A673 (cell line): ENCODE measurements around the gene UBE2E3. TPM values are rescaled to one million over a fixed set of nuclear protein-coding genes. Genes with fewer than 3 reads are reported as not detected.
"Not testable (repeated sequence)": the region's sequence is repeated elsewhere in the genome, so short reads cannot be mapped to it uniquely, and the experiment has no call there.

Experiments
- BruUV-seq: library from RNA; stranded (reverse); fragments of 400-500 nt; replicated peaks from 2 replicates; lab custom pipeline; 2021; lab: Mats Ljungman, UMichigan
- CTCF ChIA-PET: fragments of 300-600 bp; sonication (Branson Sonifier 250); formaldehyde crosslinking; loops from one replicate; lab custom pipeline; 2022; ENCODE audit warnings: antibody characterized with exemption; lab: Charles Lee
- POLR2A ChIA-PET: fragments of 300-600 bp; sonication (Branson Sonifier 250); formaldehyde crosslinking; loops from one replicate; lab custom pipeline; 2022; ENCODE audit warnings: antibody characterized with exemption; ENCODE audit not compliant: low non-redundant PET; lab: Charles Lee
- DNase-seq: peaks from one replicate; pipeline ENCODE4 v3.0.0-alpha.2; 2015; ENCODE audit warnings: low spot score
- H3K27ac ChIP-seq: fragments of 200-600 bp; sonication (generic); 2 replicates; pipeline ENCODE4 v1.5.1; 2016; ENCODE audit warnings: mixed run types, low read depth, mild to moderate bottlenecking, mixed read lengths, antibody characterized with exemption, low read length; ENCODE audit not compliant: poor library complexity, severe bottlenecking
- H3K27me3 ChIP-seq: fragments of 200-600 bp; sonication (generic); replicated peaks from 2 replicates; pipeline ENCODE4 v1.6.1; 2017; ENCODE audit warnings: mixed run types, low read depth, mild to moderate bottlenecking, mixed read lengths, antibody characterized with exemption, low read length; ENCODE audit not compliant: insufficient read depth, poor library complexity
- H3K36me3 ChIP-seq: fragments of 200-600 bp; sonication (generic); 2 replicates; pipeline ENCODE4 v1.6.1; 2016; ENCODE audit warnings: mixed run types, mild to moderate bottlenecking, mixed read lengths, antibody characterized with exemption, low read length; ENCODE audit not compliant: insufficient read depth, poor library complexity, severe bottlenecking
- H3K4me1 ChIP-seq: fragments of 200-600 bp; sonication (generic); 2 replicates; pipeline ENCODE4 v1.6.1; 2017; ENCODE audit warnings: mixed run types, mild to moderate bottlenecking, mixed read lengths, antibody characterized with exemption, low read length; ENCODE audit not compliant: insufficient read depth, poor library complexity, severe bottlenecking
- H3K4me3 ChIP-seq: fragments of 200-600 bp; sonication (generic); 2 replicates; pipeline ENCODE4 v1.5.1; 2016; ENCODE audit warnings: low read depth, mixed run types, mild to moderate bottlenecking, mixed read lengths, low read length; ENCODE audit not compliant: poor library complexity, severe bottlenecking
- H3K9me3 ChIP-seq: fragments of 200-600 bp; sonication (generic); 2 replicates; pipeline ENCODE4 v1.6.1; 2016; ENCODE audit warnings: mixed run types, low read depth, mild to moderate bottlenecking, mixed read lengths, antibody characterized with exemption, low read length; ENCODE audit not compliant: poor library complexity, severe bottlenecking
- CTCF ChIP-seq: fragments of 300-800, 200-600 bp; sonication (generic); conservative IDR thresholded peaks from 2 replicates; pipeline ENCODE4 v1.5.1; 2017; ENCODE audit warnings: low read depth, mild to moderate bottlenecking, antibody characterized with exemption, low read length, moderate library complexity, mixed read lengths
- EZH2 ChIP-seq: fragments of 200-600 bp; sonication (generic); IDR thresholded peaks from 2 replicates; pipeline ENCODE4 v1.6.1; 2017; ENCODE audit warnings: borderline replicate concordance, low read depth, mild to moderate bottlenecking, mixed read lengths, antibody characterized with exemption, low read length; ENCODE audit not compliant: poor library complexity, severe bottlenecking
- intact Hi-C: fragments of 100-400 bp; cut with micrococcal nuclease; formaldehyde crosslinking; loops from one replicate; pipeline ENCODE4 v1.10.0; 2022; ENCODE audit not compliant: unreplicated experiment
- total RNA-seq: library from RNA; stranded (reverse); gene quantifications from 2 replicates; pipeline ENCODE4 v1.2.3, GENCODE V29; 2021

The UBE2E3 gene
- total RNA-seq, 1 experiment from 2014 or later: 103 TPM

- POLR2A ChIA-PET: no interaction called here
- CTCF ChIA-PET: no interaction called here
- no peaks in the 10 kb centered on the region for H3K4me1 ChIP-seq
- TF ChIP-seq CTCF (no peak), EZH2 (no peak)
- H3K4me3 ChIP-seq: no peak overlapping the region
- no peak overlapping the region for H3K27ac ChIP-seq
- H3K36me3 ChIP-seq: no peaks in the 10 kb centered on the region
- no peaks in the 10 kb centered on the region for H3K9me3 ChIP-seq
- intact Hi-C loops: no loop called here
- DNase-seq: no peak
- no peaks in the 10 kb centered on the region for H3K27me3 ChIP-seq
- BruUV-seq: no TSS peak
Measured at GRCh38 chr2:180934911-180935310, 45.5 kb upstream of the UBE2E3 start.

GRCh38 chr2:180937480-180937879, 42.9 kb upstream of the UBE2E3 start:
- H3K4me1 ChIP-seq, H3K27me3 ChIP-seq, intact Hi-C loops, H3K4me3 ChIP-seq, H3K9me3 ChIP-seq, H3K27ac ChIP-seq, DNase-seq, BruUV-seq, CTCF ChIA-PET, H3K36me3 ChIP-seq, POLR2A ChIA-PET: not testable (repeated sequence)

- no peaks in the 10 kb centered on the region for H3K9me3 ChIP-seq
- no peaks in the 10 kb centered on the region for H3K4me1 ChIP-seq
- no peak overlapping the region for H3K27ac ChIP-seq
- no peak overlapping the region for H3K4me3 ChIP-seq
- no peak for DNase-seq
- ChIA-PET POLR2A (no interaction called here), CTCF (no interaction called here)
- no peaks in the 10 kb centered on the region for H3K27me3 ChIP-seq
- no TSS peak for BruUV-seq
- intact Hi-C loops: no loop called here
- TF ChIP-seq EZH2 (no peak), CTCF (no peak)
- no peaks in the 10 kb centered on the region for H3K36me3 ChIP-seq
Measured at GRCh38 chr2:180938451-180938850, 42.0 kb upstream of the UBE2E3 start.

GRCh38 chr2:180943275-180943674, 37.1 kb upstream of the UBE2E3 start:
- no peaks in the 10 kb centered on the region for H3K4me1 ChIP-seq
- no peak overlapping the region for H3K4me3 ChIP-seq
- DNase-seq: no peak
- intact Hi-C loops: no loop called here
- H3K36me3 ChIP-seq: no peaks in the 10 kb centered on the region
- ChIA-PET POLR2A (no interaction called here), CTCF (no interaction called here)
- no peaks in the 10 kb centered on the region for H3K27me3 ChIP-seq
- no peaks in the 10 kb centered on the region for H3K9me3 ChIP-seq
- H3K27ac ChIP-seq: no peak overlapping the region
- BruUV-seq: no TSS peak
- TF ChIP-seq EZH2 (no peak), CTCF (no peak)
